Activated T-cell treated with anti-CD3 and anti-CD28 coated beads for 4 hours (primary cell): ENCODE measurements around the gene ZNF844.
"Not testable (repeated sequence)": the region's sequence is repeated elsewhere in the genome, so short reads cannot be mapped to it uniquely, and the experiment has no call there.

Experiments used
- DNase-seq: peaks from one replicate; pipeline ENCODE4 v3.0.0-alpha.2; 2020

ZNF844 gene

DNA sequence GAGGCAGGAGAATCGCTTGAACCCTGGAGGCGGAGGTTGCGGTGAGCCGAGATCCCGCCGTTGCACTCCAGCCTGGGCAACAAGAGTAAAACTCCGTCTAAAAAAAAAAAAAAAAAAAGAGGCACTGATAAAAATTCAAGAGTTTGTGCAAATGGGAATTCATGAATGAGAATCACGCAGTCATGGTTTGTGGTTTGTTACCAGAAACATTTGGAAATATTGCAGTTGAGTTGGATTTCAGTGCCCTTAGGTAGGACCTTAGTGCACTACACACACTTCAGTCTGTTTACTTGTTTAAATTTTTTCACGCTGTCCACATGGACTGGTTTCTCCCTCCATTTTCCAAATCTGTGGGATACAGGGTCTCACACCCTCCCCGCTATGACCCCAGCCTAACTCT, 28.4 kb downstream of the ZNF844 start:
- DNase-seq, result no peak

DNA sequence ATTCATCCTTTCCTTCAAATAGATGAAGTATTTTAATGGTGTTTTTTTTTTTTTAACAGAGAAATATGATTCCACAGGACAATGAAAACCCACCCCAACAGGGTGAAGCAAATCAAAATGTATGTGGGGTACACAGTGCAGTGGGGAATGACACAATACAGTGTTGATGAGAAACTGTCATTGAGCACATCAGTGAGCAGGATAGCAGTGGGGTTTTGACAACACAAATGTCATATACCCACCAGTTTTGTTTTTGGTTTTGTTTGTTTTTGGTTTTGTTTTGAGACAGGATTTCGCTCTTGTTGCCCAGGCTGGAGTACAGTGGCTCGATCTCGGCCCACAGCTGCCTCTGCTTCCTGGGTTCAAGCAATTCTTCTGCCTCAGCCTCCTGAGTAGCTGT, 29.2 kb downstream of the ZNF844 start:
- no peak for DNase-seq

- DNase-seq, result no peak
Measured at GRCh38 chr19:12095111-12095790, 30.7 kb downstream of the ZNF844 start.

DNA sequence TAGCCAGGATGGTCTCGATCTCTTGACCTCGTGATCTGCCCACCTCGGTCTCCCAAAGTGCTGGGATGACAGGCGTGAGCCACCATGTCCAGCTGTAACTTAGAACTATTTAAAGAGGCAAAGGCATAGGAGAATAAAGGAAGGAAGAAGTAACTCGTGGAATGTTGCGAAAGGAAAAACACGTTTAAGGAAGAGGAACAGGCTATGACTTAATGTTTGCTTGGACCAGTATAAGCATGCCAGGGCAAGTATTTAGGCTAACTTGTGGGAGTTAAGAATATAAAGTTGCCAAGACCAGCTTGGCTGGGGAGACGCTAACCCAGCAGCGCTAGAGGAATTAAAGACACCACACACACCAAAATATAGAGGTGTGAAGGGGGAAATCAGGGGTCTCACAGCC, 33.5 kb downstream of the ZNF844 start:
- DNase-seq, result no peak

DNA sequence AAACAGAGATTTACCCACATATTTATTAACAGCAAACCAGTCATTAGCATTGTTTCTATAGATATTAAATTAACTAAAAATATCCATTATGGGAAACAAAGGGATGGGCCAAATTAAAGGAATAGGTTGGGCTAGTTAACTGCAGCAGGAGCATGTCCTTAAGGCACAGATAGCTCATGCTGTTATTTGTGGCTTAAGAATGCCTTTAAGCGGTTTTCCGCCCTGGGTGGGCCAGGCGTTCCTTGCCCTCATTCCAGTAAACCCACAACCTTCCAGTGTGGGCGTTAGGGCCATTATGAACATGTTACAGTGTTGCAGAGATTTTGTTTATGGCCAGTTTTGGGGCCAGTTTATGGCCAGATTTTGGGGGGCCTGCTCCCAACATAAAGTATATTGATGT, 39.4 kb downstream of the ZNF844 start:
- DNase-seq, result not testable (repeated sequence)

DNA sequence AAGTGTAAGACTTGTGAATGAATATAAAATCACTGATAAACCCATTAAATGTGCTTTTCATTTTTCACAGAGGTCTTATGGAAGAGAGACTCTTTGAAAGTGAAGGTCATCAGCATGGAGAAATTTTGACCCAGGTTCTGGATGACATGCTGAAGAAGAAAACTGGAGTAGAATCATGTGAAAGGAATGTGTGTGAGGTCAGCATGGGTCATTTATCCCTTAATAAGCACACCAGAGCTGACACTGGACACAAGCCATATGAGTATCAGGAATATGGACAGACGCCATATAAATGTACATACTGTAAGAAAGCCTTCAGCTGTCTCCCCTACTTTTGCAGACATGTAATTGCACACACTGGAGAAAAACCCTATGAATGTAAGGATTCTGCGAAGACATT, 46.6 kb downstream of the ZNF844 start:
- no peak for DNase-seq

GRCh38 chr19:12111943-12112637, 47.6 kb downstream of the ZNF844 start:
- DNase-seq, result no peak

- no peak for DNase-seq
Measured at GRCh38 chr19:12112701-12113100, 48.2 kb downstream of the ZNF844 start.

- DNase-seq, result no peak
Measured at GRCh38 chr19:12113121-12113520, 48.6 kb downstream of the ZNF844 start.

DNA sequence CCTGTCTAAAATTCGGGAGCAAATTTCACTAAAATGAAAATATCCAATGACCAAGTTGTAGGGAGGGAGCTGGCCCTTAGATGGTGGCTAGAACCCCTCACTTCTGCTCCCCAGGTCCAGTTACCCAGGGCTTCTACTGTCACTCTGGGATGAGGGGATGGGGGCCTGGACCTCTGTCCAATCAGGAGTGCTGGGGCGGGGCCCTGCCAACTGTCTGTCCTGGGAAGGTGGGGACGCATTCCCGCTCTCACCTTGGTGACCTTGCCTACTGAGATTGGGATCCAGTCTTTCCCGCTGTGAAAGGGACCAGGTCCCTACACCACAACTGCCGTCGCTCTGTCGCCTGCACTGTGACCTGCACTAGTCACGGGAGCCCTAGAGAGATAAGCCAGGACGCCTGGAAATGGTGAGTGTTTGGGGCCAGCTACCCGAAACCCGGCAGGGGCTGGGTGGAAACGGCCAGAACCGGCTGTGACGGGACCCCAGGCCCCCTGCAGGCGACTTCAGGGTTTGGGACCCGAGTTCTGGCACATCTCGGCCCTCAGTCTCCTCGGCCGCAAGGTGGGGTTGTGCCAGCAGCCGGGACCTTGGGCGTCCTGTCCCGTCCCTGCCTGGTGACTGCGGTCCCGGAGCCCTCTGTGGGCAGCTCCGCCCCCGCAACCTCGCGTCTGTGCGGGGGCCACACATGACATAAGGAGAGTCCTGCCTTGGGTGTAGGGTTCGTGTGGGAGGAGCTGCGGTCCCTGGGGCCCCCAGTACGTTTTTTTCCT, 52.9 kb downstream of the ZNF844 start:
- DNase-seq, result no peak

DNA sequence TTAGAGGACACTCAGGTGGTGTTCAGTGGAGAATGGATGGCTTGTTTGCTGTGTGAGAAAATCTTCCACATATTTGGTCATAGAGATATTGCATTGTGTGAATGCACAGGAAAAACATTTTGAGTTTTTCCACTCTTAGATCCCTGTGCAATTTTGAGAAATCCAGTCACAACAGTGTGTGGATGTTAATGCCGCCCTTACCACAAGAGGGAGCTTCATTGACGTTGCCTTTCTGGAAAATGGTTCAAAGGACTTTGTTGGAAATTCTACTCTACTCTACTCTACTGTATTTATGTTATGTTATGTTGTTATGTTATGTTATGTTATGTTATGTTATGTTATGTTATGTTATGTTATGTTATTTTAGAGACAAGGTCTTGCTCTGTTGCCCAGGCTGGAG, 62.2 kb downstream of the ZNF844 start:
- no peak for DNase-seq
